H1 (cell line): ENCODE data around the gene IL20RB. TPM values are rescaled to one million over a fixed set of nuclear protein-coding genes. Genes with fewer than 3 reads are reported as not detected.

Experiments used
- CTCF ChIA-PET: fragments of 300-600 bp; sonication (Branson Sonifier 250); formaldehyde crosslinking; loops from one replicate; lab custom pipeline; 2021; ENCODE audit not compliant: partially characterized antibody; lab: Charles Lee
- POLR2A ChIA-PET: fragments of 300-600 bp; sonication (Branson Sonifier 250); formaldehyde crosslinking; loops from one replicate; lab custom pipeline; 2021; ENCODE audit warnings: inconsistent platforms; ENCODE audit not compliant: partially characterized antibody; lab: Charles Lee
- DNase-seq, 2 experiments: peaks; one replicate each; pipeline versions ENCODE4 v3.0.0 to v3.0.0-alpha.2; 2010 to 2022; ENCODE audit warnings: low spot score in 2 of 2, low read depth in 1 of 2, mixed read lengths in 1 of 2
- FAIRE-seq: peaks from 2 replicates; lab custom pipeline; 2011; peaks lifted over from hg19 to GRCh38; lab: Jason Lieb, UNC
- H2AFZ ChIP-seq: 2 replicates; pipeline ENCODE4 v1.8.1; 2012; ENCODE audit warnings: low read length, inconsistent platforms
- H2AK5ac ChIP-seq: 2 replicates; pipeline ENCODE4 v1.6.1; 2013; ENCODE audit warnings: low read depth, low read length
- H2BK120ac ChIP-seq: replicated peaks from 2 replicates; pipeline ENCODE3; 2013; ENCODE audit warnings: low read depth, low read length, inconsistent platforms
- H2BK12ac ChIP-seq: 2 replicates; pipeline ENCODE4 v1.6.1; 2013; ENCODE audit warnings: low read depth, low read length
- H2BK15ac ChIP-seq: 2 replicates; pipeline ENCODE4 v1.6.1; 2013; ENCODE audit warnings: low read length
- H2BK20ac ChIP-seq: 2 replicates; pipeline ENCODE4 v1.6.1; 2013; ENCODE audit warnings: low read length
- H2BK5ac ChIP-seq: 2 replicates; pipeline ENCODE4 v1.6.1; 2013; ENCODE audit warnings: low read depth, low read length
- H3K14ac ChIP-seq: 2 replicates; pipeline ENCODE4 v1.6.1; 2013; ENCODE audit warnings: inconsistent platforms; ENCODE audit not compliant: insufficient read length
- H3K18ac ChIP-seq: 2 replicates; pipeline ENCODE4 v1.6.1; 2013; ENCODE audit warnings: low read length; ENCODE audit errors: extremely low read depth
- H3K23ac ChIP-seq: 2 replicates; pipeline ENCODE4 v1.6.1; 2013; ENCODE audit warnings: inconsistent platforms; ENCODE audit not compliant: insufficient read length
- H3K23me2 ChIP-seq: 2 replicates; pipeline ENCODE4 v1.6.1; 2013; ENCODE audit warnings: low read depth, low read length
- H3K27ac ChIP-seq: 2 replicates; pipeline ENCODE4 v1.6.1; 2011; ENCODE audit warnings: low read depth, low read length, inconsistent platforms
- H3K27me3 ChIP-seq, 4 experiments: replicated peaks in 1 of 4; 1 replicate in 1 of 4; 2 replicates in 3 of 4; pipeline versions ENCODE4 v1.6.1 to v1.8.1; 2011 to 2013; ENCODE audit warnings: low read length in 3 of 4, mild to moderate bottlenecking in 3 of 4, inconsistent platforms in 2 of 4, mixed read lengths in 2 of 4, moderate library complexity in 1 of 4; ENCODE audit not compliant: control insufficient read depth in 3 of 4, insufficient read depth in 3 of 4; ENCODE audit errors: extremely low read depth in 1 of 4
- H3K36me3 ChIP-seq, 4 experiments: 2 replicates each; pipeline versions ENCODE4 v1.6.1 to v1.8.1; 2011 to 2013; ENCODE audit warnings: mild to moderate bottlenecking in 4 of 4, low read length in 3 of 4, moderate library complexity in 2 of 4, control low read depth in 1 of 4, inconsistent platforms in 1 of 4; ENCODE audit not compliant: insufficient read depth in 4 of 4, control insufficient read depth in 2 of 4
- H3K4ac ChIP-seq: replicated peaks from 2 replicates; pipeline ENCODE3; 2013; ENCODE audit warnings: low read length, low read depth, mixed read lengths, inconsistent platforms; ENCODE audit not compliant: insufficient read length
- H3K4me1 ChIP-seq, 4 experiments: replicated peaks in 1 of 4; 1 replicate in 1 of 4; 2 replicates in 3 of 4; pipeline versions ENCODE4 v1.6.1 to v1.8.1; 2011 to 2013; ENCODE audit warnings: low read length in 3 of 4, inconsistent platforms in 2 of 4, mixed read lengths in 1 of 4; ENCODE audit not compliant: insufficient read depth in 4 of 4, control insufficient read depth in 3 of 4
- H3K4me2 ChIP-seq, 2 experiments: 2 replicates each; pipeline versions ENCODE4 v1.6.1 to v1.8.1; 2011 to 2013; ENCODE audit warnings: low read depth in 2 of 2, low read length in 2 of 2, control low read depth in 1 of 2, inconsistent platforms in 1 of 2, mild to moderate bottlenecking in 1 of 2; ENCODE audit not compliant: insufficient read depth in 1 of 2
- H3K4me3 ChIP-seq, 4 experiments: fragments of 200-600, 300-600 bp in 1 of 4; sonication (generic), shearing (Covaris generic), sonication (Bioruptor Twin) in 1 of 4; 2 replicates each; pipeline versions ENCODE4 v1.5.1 to v1.8.1; 2011 to 2016; ENCODE audit warnings: low read length in 4 of 4, low read depth in 3 of 4, control low read depth in 2 of 4, inconsistent platforms in 2 of 4, mild to moderate bottlenecking in 2 of 4, mixed read lengths in 1 of 4, moderate library complexity in 1 of 4; ENCODE audit not compliant: insufficient read depth in 2 of 4; ENCODE audit errors: extremely low read depth in 1 of 4
- H3K56ac ChIP-seq: replicated peaks from 2 replicates; pipeline ENCODE3; 2013; ENCODE audit warnings: low read depth, mild to moderate bottlenecking, mixed read lengths, low read length, inconsistent platforms; ENCODE audit not compliant: insufficient read length
- H3K79me1 ChIP-seq: 2 replicates; pipeline ENCODE4 v1.6.1; 2013; ENCODE audit warnings: low read depth, low read length, control low read depth
- H3K79me2 ChIP-seq, 2 experiments: 2 replicates each; pipeline versions ENCODE4 v1.6.1 to v1.8.1; 2012 to 2013; ENCODE audit warnings: low read length in 2 of 2, mild to moderate bottlenecking in 2 of 2, inconsistent platforms in 1 of 2; ENCODE audit not compliant: insufficient read depth in 2 of 2, control insufficient read depth in 1 of 2
- H3K9ac ChIP-seq, 4 experiments: replicated peaks in 1 of 4; 1 replicate in 1 of 4; 2 replicates in 3 of 4; pipeline versions ENCODE4 v1.6.1 to v1.8.1; 2011 to 2013; ENCODE audit warnings: low read depth in 3 of 4, low read length in 3 of 4, control low read depth in 2 of 4, mild to moderate bottlenecking in 2 of 4, moderate library complexity in 2 of 4, inconsistent platforms in 1 of 4; ENCODE audit errors: extremely low read depth in 1 of 4
- H3K9me3 ChIP-seq, 2 experiments: 2 replicates each; pipeline versions ENCODE4 v1.6.1 to v1.8.1; 2012 to 2013; ENCODE audit warnings: mild to moderate bottlenecking in 2 of 2, moderate library complexity in 2 of 2, control low read depth in 1 of 2, inconsistent platforms in 1 of 2, low read depth in 1 of 2, low read length in 1 of 2, mixed read lengths in 1 of 2; ENCODE audit not compliant: insufficient read depth in 2 of 2
- H4K20me1 ChIP-seq, 2 experiments: replicated peaks in 1 of 2; 2 replicates each; pipeline versions ENCODE3 to v1.8.1; 2011 to 2013; ENCODE audit warnings: inconsistent platforms in 2 of 2, low read length in 2 of 2, mild to moderate bottlenecking in 1 of 2; ENCODE audit not compliant: insufficient read depth in 2 of 2, control insufficient read depth in 1 of 2
- H4K5ac ChIP-seq: 2 replicates; pipeline ENCODE4 v1.6.1; 2013; ENCODE audit warnings: low read length, low read depth, mixed read lengths, inconsistent platforms; ENCODE audit not compliant: insufficient read length
- H4K8ac ChIP-seq: 2 replicates; pipeline ENCODE4 v1.8.0; 2013; ENCODE audit warnings: mild to moderate bottlenecking, moderate library complexity, low read length, inconsistent platforms; ENCODE audit not compliant: insufficient read depth; ENCODE audit errors: extremely low read depth
- H4K91ac ChIP-seq: replicated peaks from 2 replicates; pipeline ENCODE3; 2013; ENCODE audit warnings: low read length, mixed read lengths, inconsistent platforms; ENCODE audit not compliant: insufficient read length
- CEBPB ChIP-seq: IDR thresholded peaks from 2 replicates; pipeline ENCODE4 v1.6.1; 2012; ENCODE audit warnings: low read depth, low read length
- CHD2 ChIP-seq: IDR thresholded peaks from 2 replicates; pipeline ENCODE4 v1.6.1; 2012; ENCODE audit warnings: low read length, improper control_type of control experiment
- EGR1 ChIP-seq: IDR thresholded peaks from 2 replicates; pipeline ENCODE4 v1.6.1; 2011; ENCODE audit warnings: low read depth, low read length, borderline replicate concordance
- EZH2 ChIP-seq: fragments of 200-600 bp; sonication (generic); IDR thresholded peaks from 2 replicates; pipeline ENCODE4 v1.7.1; 2012; ENCODE audit warnings: low read depth, mild to moderate bottlenecking, moderate library complexity, low read length, inconsistent platforms; ENCODE audit not compliant: severe bottlenecking
- FOSL1 ChIP-seq: IDR thresholded peaks from 2 replicates; pipeline ENCODE4 v1.6.1; 2011; ENCODE audit warnings: mild to moderate bottlenecking, low read depth, low read length, moderate library complexity; ENCODE audit not compliant: insufficient read depth
- GTF2F1 ChIP-seq: IDR thresholded peaks from 2 replicates; pipeline ENCODE4 v1.6.1; 2012; ENCODE audit warnings: low read depth, low read length, improper control_type of control experiment, borderline replicate concordance
- KDM4A ChIP-seq: IDR thresholded peaks from one replicate; pipeline ENCODE4 v1.7.1; 2012; ENCODE audit warnings: low read depth, mild to moderate bottlenecking, moderate library complexity, low read length, inconsistent platforms; ENCODE audit not compliant: severe bottlenecking
- SUZ12 ChIP-seq: fragments of 200-600 bp; sonication (generic); IDR thresholded peaks from 2 replicates; pipeline ENCODE4 v1.6.1; 2012; ENCODE audit warnings: mild to moderate bottlenecking, inconsistent platforms, low read length, moderate library complexity, mixed read lengths
- TAF1 ChIP-seq: IDR thresholded peaks from 2 replicates; pipeline ENCODE4 v1.6.1; 2011; ENCODE audit warnings: mild to moderate bottlenecking, low read depth, low read length
- TEAD4 ChIP-seq: IDR thresholded peaks from 2 replicates; pipeline ENCODE4 v1.6.1; 2012; ENCODE audit warnings: low read depth, low read length, inconsistent platforms, mixed read lengths
- WGBS, 2 experiments: shearing (Covaris generic) in 1 of 2; methylation state at CpG; one replicate each; pipeline versions ENCODE4 v1.1.6 to v1.1.7; 2013 to 2015; ENCODE audit warnings: low lambda C conversion rate in 2 of 2, mixed read lengths in 2 of 2, inconsistent platforms in 1 of 2, low coverage in 1 of 2, missing lambda C conversion rate in 1 of 2; ENCODE audit not compliant: insufficient replicate concordance in 2 of 2, insufficient coverage in 1 of 2, insufficient read length in 1 of 2; ENCODE audit errors: extremely low coverage in 1 of 2, missing lambda C conversion rate in 1 of 2; 5-methylcytosine and 5-hydroxymethylcytosine counted together
- polyA plus RNA-seq, 7 experiments: library from polyadenylated mRNA; depleted of rRNA in 3 of 7; stranded (reverse) in 5 of 7; unstranded in 2 of 7; fragments of >200 nt in 5 of 7; fragments of 200-250 nt in 2 of 7; gene quantifications; 1 replicate in 5 of 7; 2 replicates in 1 of 7; 4 replicates in 1 of 7; pipeline versions ENCODE4 v1.2.1 to v1.2.3, GENCODE V29; 2011 to 2013; ENCODE audit warnings: missing spikeins in 2 of 7, mixed read lengths in 2 of 7
- total RNA-seq: library from RNA; stranded (reverse); fragmentation: NEBNext Ultra II Directional; extraction: Animal tissue kit (Norgen Biotek cat#: 25700); gene quantifications from 2 replicates; pipeline ENCODE4 v1.2.1, GENCODE V29; 2021
- TF ChIP-seq, protein P1 (sequence below): IDR thresholded peaks from 2 replicates; pipeline ENCODE4 v1.6.1; 2011; ENCODE audit warnings: low read length, improper control_type of control experiment
- TF ChIP-seq, protein P2 (sequence below): IDR thresholded peaks from 2 replicates; pipeline ENCODE4 v1.6.1; 2012; ENCODE audit warnings: low read length, inconsistent platforms

IL20RB gene
- total and polyA plus RNA-seq, 2 of the 8 experiments (the other 6 are each of a cell fraction or from before 2014, with no cell fraction given) = 1.6 to 1.8 TPM

DNA sequence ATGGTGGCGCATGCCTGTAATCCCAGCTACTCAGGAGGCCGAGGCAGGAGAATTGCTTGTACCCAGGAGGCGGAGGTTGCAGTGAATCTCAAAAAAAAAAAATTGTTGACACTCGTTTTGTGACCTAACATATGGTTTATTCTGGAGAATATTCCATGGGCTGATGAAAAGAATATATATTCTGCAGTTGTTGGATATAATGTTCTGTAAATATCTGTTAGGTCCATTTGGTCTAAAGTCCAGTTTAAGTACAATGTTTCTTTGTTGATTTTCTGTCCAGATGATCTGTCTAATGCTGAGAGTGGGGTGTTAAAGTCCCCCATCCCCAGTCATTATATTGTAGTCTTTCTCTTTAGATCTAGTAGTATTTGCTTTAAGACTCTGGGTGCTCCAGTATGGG lies 15.6 kb downstream of the IL20RB start:
- Histone ChIP-seq H3K4me3 (no peak overlapping the region), H3K56ac (no peak overlapping the region), H3K27ac (no peak overlapping the region), H3K4me1 (no peaks in the 10 kb centered on the region), H4K20me1 (no peaks in the 10 kb centered on the region), H4K91ac (no peak overlapping the region), H3K23ac (no peak overlapping the region), H2AK5ac (no peak overlapping the region), H3K9ac (no peak overlapping the region), H3K14ac (no peak overlapping the region), H2AFZ (no peak overlapping the region), H2BK5ac (no peak overlapping the region), H3K79me2 (no peaks in the 10 kb centered on the region), H3K4ac (no peak overlapping the region), H2BK20ac (no peak overlapping the region), H3K27me3 (no peaks in the 10 kb centered on the region), H4K8ac (no peak overlapping the region), H2BK15ac (no peak overlapping the region), H3K9me3 (no peaks in the 10 kb centered on the region), H3K18ac (no peak overlapping the region), H3K79me1 (no peaks in the 10 kb centered on the region; the same call in 1 of the 2 replicates), H2BK12ac (no peak overlapping the region), H3K36me3 (no peaks in the 10 kb centered on the region), H2BK120ac (no peak overlapping the region), H3K23me2 (no peaks in the 10 kb centered on the region), H3K4me2 (no peak overlapping the region), H4K5ac (no peak overlapping the region)
- WGBS, 2 experiments = 83% methylated on average over 4 of the region's 4 CpGs; no CpG with 5 or more reads in 1 of the 2 experiments
- POLR2A ChIA-PET = no interaction called here
- DNase-seq = no peak
- no peak for FAIRE-seq
- CTCF ChIA-PET = no interaction called here
- TF ChIP-seq EZH2 (no peak), EGR1 (no peak), KDM4A (no peak), CEBPB (no peak), GTF2F1 (no peak), FOSL1 (no peak), CHD2 (no peak), TEAD4 (no peak), SUZ12 (no peak), TAF1 (no peak)
- TF ChIP-seq, protein P1, sequence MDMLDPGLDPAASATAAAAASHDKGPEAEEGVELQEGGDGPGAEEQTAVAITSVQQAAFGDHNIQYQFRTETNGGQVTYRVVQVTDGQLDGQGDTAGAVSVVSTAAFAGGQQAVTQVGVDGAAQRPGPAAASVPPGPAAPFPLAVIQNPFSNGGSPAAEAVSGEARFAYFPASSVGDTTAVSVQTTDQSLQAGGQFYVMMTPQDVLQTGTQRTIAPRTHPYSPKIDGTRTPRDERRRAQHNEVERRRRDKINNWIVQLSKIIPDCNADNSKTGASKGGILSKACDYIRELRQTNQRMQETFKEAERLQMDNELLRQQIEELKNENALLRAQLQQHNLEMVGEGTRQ = no peak
- TF ChIP-seq, protein P2, sequence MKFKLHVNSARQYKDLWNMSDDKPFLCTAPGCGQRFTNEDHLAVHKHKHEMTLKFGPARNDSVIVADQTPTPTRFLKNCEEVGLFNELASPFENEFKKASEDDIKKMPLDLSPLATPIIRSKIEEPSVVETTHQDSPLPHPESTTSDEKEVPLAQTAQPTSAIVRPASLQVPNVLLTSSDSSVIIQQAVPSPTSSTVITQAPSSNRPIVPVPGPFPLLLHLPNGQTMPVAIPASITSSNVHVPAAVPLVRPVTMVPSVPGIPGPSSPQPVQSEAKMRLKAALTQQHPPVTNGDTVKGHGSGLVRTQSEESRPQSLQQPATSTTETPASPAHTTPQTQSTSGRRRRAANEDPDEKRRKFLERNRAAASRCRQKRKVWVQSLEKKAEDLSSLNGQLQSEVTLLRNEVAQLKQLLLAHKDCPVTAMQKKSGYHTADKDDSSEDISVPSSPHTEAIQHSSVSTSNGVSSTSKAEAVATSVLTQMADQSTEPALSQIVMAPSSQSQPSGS = no peak
